Measurements from ENCODE around the gene DSC2.
"Not testable (repeated sequence)": the region's sequence is repeated elsewhere in the genome, so short reads cannot be mapped to it uniquely, and the experiment has no call there.

DSC2 gene

GRCh38 chr18:31129398-31130115 is 27.3 kb upstream of the DSC2 start:
- TF ChIP-seq CTCF (IDR thresholded peaks at IDR 0.05; ENCODE audit: low read length, missing control alignments), result no peak
- no peak overlapping the region for H3K4me3 ChIP-seq (replicated peaks; ENCODE audit: low read depth, low read length)
- no peak for DNase-seq (ENCODE audit: low read depth)

DNA sequence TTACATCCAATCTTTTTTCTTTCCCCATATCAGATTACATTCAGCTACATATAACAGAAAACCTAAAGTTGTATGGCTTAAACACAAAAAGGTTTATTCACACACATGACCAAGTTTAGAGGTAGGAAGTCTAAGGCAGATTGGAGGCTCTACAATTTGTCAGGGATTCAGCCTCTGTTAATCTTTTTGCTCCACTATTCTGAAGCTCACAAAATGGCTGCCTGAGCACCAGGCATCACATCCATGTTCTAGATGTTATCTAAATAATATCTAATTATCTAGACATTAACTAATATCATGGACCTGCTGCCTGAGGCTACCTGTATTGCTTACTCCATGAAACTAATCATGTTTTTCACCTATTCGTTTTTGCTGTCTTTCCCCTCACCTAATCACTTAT is 23.7 kb upstream of the DSC2 start:
- no peak for TF ChIP-seq CTCF (IDR thresholded peaks at IDR 0.05; ENCODE audit: low read length, missing control alignments)
- no peak for DNase-seq (ENCODE audit: low read depth)
- no peak overlapping the region for H3K4me3 ChIP-seq (replicated peaks; ENCODE audit: low read depth, low read length)

DNA sequence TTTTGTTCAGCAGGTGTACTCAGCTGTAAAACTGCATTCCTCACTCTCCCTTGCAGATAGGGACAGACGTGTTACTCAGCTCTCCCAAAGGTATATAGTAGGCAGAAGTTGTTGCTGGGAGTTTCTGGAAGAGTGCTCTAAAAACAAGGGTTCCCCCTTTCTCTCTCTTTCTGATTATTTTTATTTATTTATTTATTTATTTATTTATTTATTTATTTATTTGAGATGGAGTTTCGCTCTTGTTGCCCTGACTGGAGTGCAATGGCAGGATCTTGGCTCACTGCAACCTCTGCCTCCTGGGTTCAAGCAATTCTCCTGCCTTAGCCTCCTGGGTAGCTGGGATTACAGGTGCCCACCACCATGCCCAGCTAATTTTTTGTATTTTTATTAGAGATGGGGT is 20.9 kb upstream of the DSC2 start:
- DNase-seq (ENCODE audit: low read depth); H3K4me3 ChIP-seq (replicated peaks; ENCODE audit: low read depth, low read length): not testable (repeated sequence)

GRCh38 chr18:31120594-31120993 is 18.4 kb upstream of the DSC2 start:
- no peak for DNase-seq (ENCODE audit: low read depth)
- no peak overlapping the region for H3K4me3 ChIP-seq (replicated peaks; ENCODE audit: low read depth, low read length)
- no peak for TF ChIP-seq CTCF (IDR thresholded peaks at IDR 0.05; ENCODE audit: low read length, missing control alignments)

GRCh38 chr18:31116853-31117595 is 14.8 kb upstream of the DSC2 start:
- no peak for DNase-seq (ENCODE audit: low read depth)
- TF ChIP-seq CTCF (IDR thresholded peaks at IDR 0.05; ENCODE audit: low read length, missing control alignments), result no peak

DNA sequence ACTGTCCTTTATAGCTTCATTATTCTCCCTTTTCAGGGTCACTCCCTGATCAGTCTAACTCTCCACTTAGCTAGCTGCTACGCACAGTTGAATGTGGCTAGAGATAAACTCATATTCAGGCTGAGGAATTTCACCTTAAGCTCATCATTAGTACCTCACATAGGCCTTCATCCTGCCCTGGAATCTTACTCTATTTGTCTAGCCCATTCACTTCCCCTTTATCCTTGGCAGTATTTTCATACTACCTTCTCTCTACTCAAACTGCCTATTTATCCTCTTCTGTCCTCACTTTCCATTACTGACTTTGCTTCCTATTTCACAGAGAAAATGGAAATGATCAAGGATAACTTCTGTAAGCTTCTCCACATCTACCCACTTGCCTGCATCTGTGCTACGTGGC is 10.6 kb upstream of the DSC2 start:
- TF ChIP-seq CTCF (IDR thresholded peaks at IDR 0.05; ENCODE audit: low read length, missing control alignments), result no peak
- no peak for DNase-seq (ENCODE audit: low read depth)
- no peak overlapping the region for H3K4me3 ChIP-seq (replicated peaks; ENCODE audit: low read depth, low read length)

More at GRCh38 chr18:31116853-31117595, 14.8 kb upstream of the DSC2 start:
- no peak overlapping the region for H3K4me3 ChIP-seq (replicated peaks; ENCODE audit: low read depth, low read length)

GRCh38 chr18:31105733-31106132 is 3.5 kb upstream of the DSC2 start:
- DNase-seq (ENCODE audit: low read depth), result no peak
- no peak for TF ChIP-seq CTCF (IDR thresholded peaks at IDR 0.05; ENCODE audit: low read length, missing control alignments)
- H3K4me3 ChIP-seq (replicated peaks; ENCODE audit: low read depth, low read length), result no peak overlapping the region

Measured in fibroblast of pulmonary artery (primary cell).